HG03097 (cell line): Measurements from ENCODE around the gene PLCB1.
"Not testable (repeated sequence)": the region's sequence is repeated elsewhere in the genome, so short reads cannot be mapped to it uniquely, and the experiment has no call there.

ENCODE experiments used
- ATAC-seq: cut with Tn5 transposase; IDR thresholded peaks from one replicate; pipeline ENCODE4 v1.9.1; 2021; ENCODE audit not compliant: unreplicated experiment, low FRiP score

PLCB1 gene

GRCh38 chr20:8431538-8432434, 299.7 kb downstream of the PLCB1 start:
- no peak for ATAC-seq

GRCh38 chr20:8432435-8433148, 300.5 kb downstream of the PLCB1 start:
- ATAC-seq = no peak

- ATAC-seq = no peak
Observed at GRCh38 chr20:8433291-8433690, 301.2 kb downstream of the PLCB1 start.

GRCh38 chr20:8434326-8434876, 302.3 kb downstream of the PLCB1 start:
- no peak for ATAC-seq

GRCh38 chr20:8435285-8436035, 303.4 kb downstream of the PLCB1 start:
- no peak for ATAC-seq

- not testable (repeated sequence) for ATAC-seq
Observed at GRCh38 chr20:8436938-8437337, 304.9 kb downstream of the PLCB1 start.

GRCh38 chr20:8438748-8439147, 306.7 kb downstream of the PLCB1 start:
- ATAC-seq = no peak

- no peak for ATAC-seq
Observed at GRCh38 chr20:8443464-8444072, 311.5 kb downstream of the PLCB1 start.

GRCh38 chr20:8447262-8448120, 315.4 kb downstream of the PLCB1 start:
- ATAC-seq = no peak

- ATAC-seq = no peak
Observed at GRCh38 chr20:8449123-8449522, 317.1 kb downstream of the PLCB1 start.

GRCh38 chr20:8454137-8454712, 322.2 kb downstream of the PLCB1 start:
- no peak for ATAC-seq

GRCh38 chr20:8456765-8457164, 324.7 kb downstream of the PLCB1 start:
- ATAC-seq = no peak

GRCh38 chr20:8457978-8458377, 325.9 kb downstream of the PLCB1 start:
- no peak for ATAC-seq

GRCh38 chr20:8461186-8461585, 329.1 kb downstream of the PLCB1 start:
- ATAC-seq = no peak

GRCh38 chr20:8464368-8464767, 332.3 kb downstream of the PLCB1 start:
- no peak for ATAC-seq

- not testable (repeated sequence) for ATAC-seq
Observed at GRCh38 chr20:8466781-8467180, 334.7 kb downstream of the PLCB1 start.

GRCh38 chr20:8470156-8470555, 338.1 kb downstream of the PLCB1 start:
- no peak for ATAC-seq

- ATAC-seq = no peak
Observed at GRCh38 chr20:8471465-8471864, 339.4 kb downstream of the PLCB1 start.

GRCh38 chr20:8473459-8473858, 341.4 kb downstream of the PLCB1 start:
- no peak for ATAC-seq
